Uterus (tissue), 4 donors: ENCODE results near the gene GNB5. TPM values are rescaled to one million over a fixed set of nuclear protein-coding genes. Genes with fewer than 3 reads are reported as not detected.

Experiments
- DNase-seq, 2 donors: peaks; one replicate each; pipeline ENCODE4 v3.0.0-alpha.2; 2019 to 2020
- H3K27ac ChIP-seq, 2 donors: fragments of 200-600 bp; sonication (generic); 1 replicate in 1 of 2; 2 replicates in 1 of 2; pipeline ENCODE4 v1.5.1; 2016 to 2018
- H3K27me3 ChIP-seq, 2 donors: fragments of 200-600 bp; sonication (generic); one replicate each; pipeline ENCODE4 v1.5.1; 2018 to 2019; ENCODE audit warnings: control low read depth in 1 of 2
- H3K36me3 ChIP-seq, 2 donors: fragments of 200-600 bp; sonication (generic); one replicate each; pipeline ENCODE4 v1.5.1; 2019; ENCODE audit warnings: control low read depth in 1 of 2
- H3K4me1 ChIP-seq, 2 donors: fragments of 200-600 bp; sonication (generic); one replicate each; pipeline ENCODE4 v1.5.1; 2018 to 2019; ENCODE audit warnings: control low read depth in 1 of 2
- H3K4me3 ChIP-seq, 2 donors: fragments of 200-600 bp; sonication (generic); 1 replicate in 1 of 2; 2 replicates in 1 of 2; pipeline ENCODE4 v1.5.1; 2018 to 2019; ENCODE audit warnings: mild to moderate bottlenecking in 1 of 2
- H3K9me3 ChIP-seq, 2 donors: fragments of 200-600 bp; sonication (generic); one replicate each; pipeline ENCODE4 v1.5.1; 2019; ENCODE audit warnings: control low read depth in 1 of 2
- POLR2A ChIP-seq, 2 donors: fragments of 450-650 bp; IDR thresholded peaks; one replicate each; pipeline ENCODE4 v1.6.1; 2016; ENCODE audit warnings: antibody characterized with exemption in 2 of 2, mild to moderate bottlenecking in 1 of 2, moderate library complexity in 1 of 2
- intact Hi-C: fragments of 100-400 bp; cut with DNase I; formaldehyde crosslinking; loops from one replicate; pipeline ENCODE4 v1.15.1; 2023; ENCODE audit warnings: low total_unique reads
- total RNA-seq, 4 donors: library from RNA; depleted of rRNA in 3 of 4; stranded (reverse); fragments of >200 nt in 3 of 4; gene quantifications; one replicate each; pipeline versions ENCODE4 v1.1.0 to v1.2.4, GENCODE V29; 2014 to 2023
- TF ChIP-seq, protein P1 (sequence below), 4 experiments: fragments of 200-600 bp in 2 of 4; fragments of 450-650 bp in 2 of 4; sonication (generic) in 2 of 4; IDR thresholded peaks; one replicate each; pipeline ENCODE4 v1.5.1; 2016 to 2019; ENCODE audit warnings: antibody characterized with exemption in 4 of 4, mild to moderate bottlenecking in 2 of 4, moderate library complexity in 1 of 4
- donor health status: DM: yes; HTN: yes; CAD: no.

The GNB5 gene
- total RNA-seq, 4 donors from 2014 or later: 28.4 to 73.8 (median 48.8) TPM

DNA sequence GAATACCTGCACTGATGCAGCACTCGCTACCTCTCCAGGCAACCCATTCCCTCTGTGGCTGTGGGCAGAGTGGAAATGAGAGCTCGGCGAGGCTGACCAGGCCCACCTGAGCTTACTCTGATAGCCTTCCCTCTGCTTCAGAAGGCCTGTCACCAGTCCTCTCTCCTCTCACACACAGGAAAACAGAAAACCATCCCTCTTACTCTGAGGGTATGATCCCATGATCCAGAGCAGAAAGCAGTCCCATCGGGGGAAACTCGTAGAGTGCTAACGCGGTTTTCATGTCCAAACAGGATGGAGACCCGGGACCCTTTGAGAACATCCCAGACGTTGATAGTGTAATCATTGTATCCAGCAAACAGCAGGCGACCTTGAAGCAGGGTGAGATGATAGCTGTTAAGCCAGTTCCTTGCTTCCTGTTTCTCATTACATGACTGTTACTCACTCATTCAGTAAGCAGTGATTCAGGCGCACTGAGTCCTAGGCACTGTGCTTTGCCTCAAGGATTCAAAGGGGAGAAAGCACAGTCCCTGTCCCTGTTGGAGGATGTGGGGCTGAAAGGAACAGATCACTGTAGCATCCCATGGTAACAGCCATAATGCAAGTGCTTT is 66.8 kb downstream of the GNB5 start:
- Histone ChIP-seq H3K27ac (no peak overlapping the region), H3K36me3 (no peaks in the 10 kb centered on the region), H3K27me3 (no peaks in the 10 kb centered on the region), H3K9me3 (no peaks in the 10 kb centered on the region), H3K4me1 (no peaks in the 10 kb centered on the region), H3K4me3 (no peak overlapping the region)
- DNase-seq: no peak
- intact Hi-C loops: no loop called here
- TF ChIP-seq, protein P1, sequence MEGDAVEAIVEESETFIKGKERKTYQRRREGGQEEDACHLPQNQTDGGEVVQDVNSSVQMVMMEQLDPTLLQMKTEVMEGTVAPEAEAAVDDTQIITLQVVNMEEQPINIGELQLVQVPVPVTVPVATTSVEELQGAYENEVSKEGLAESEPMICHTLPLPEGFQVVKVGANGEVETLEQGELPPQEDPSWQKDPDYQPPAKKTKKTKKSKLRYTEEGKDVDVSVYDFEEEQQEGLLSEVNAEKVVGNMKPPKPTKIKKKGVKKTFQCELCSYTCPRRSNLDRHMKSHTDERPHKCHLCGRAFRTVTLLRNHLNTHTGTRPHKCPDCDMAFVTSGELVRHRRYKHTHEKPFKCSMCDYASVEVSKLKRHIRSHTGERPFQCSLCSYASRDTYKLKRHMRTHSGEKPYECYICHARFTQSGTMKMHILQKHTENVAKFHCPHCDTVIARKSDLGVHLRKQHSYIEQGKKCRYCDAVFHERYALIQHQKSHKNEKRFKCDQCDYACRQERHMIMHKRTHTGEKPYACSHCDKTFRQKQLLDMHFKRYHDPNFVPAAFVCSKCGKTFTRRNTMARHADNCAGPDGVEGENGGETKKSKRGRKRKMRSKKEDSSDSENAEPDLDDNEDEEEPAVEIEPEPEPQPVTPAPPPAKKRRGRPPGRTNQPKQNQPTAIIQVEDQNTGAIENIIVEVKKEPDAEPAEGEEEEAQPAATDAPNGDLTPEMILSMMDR (IDR thresholded peaks at IDR 0.05): no peak
- no peak for TF ChIP-seq POLR2A (IDR thresholded peaks at IDR 0.05)

DNA sequence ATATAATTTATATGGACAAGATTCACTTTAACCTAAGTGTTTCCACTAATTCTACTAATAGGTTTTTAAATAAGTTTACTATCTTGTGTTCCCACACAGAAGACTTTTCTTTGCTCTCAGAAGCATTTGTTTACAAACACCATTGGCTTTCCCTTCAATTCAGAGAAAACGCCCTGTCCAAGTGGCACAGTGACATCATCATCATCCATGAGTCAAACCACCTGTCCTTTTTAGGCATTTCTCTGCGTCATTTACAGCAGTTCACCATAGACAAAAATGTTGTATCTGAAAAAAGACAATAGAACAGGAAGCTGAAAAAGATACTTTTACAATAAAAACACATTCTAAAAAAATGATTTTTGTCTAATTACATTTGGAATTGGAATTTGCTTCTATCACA is 69.3 kb downstream of the GNB5 start:
- H3K36me3 ChIP-seq: no peaks in the 10 kb centered on the region
- no peak for DNase-seq
- H3K27me3 ChIP-seq: no peaks in the 10 kb centered on the region
- no peak overlapping the region for H3K27ac ChIP-seq
- H3K4me1 ChIP-seq: no peaks in the 10 kb centered on the region
- TF ChIP-seq POLR2A (IDR thresholded peaks at IDR 0.05): no peak
- TF ChIP-seq, protein P1 (IDR thresholded peaks at IDR 0.05): no peak
- intact Hi-C loops: no loop called here
- no peaks in the 10 kb centered on the region for H3K9me3 ChIP-seq
- no peak overlapping the region for H3K4me3 ChIP-seq

DNA sequence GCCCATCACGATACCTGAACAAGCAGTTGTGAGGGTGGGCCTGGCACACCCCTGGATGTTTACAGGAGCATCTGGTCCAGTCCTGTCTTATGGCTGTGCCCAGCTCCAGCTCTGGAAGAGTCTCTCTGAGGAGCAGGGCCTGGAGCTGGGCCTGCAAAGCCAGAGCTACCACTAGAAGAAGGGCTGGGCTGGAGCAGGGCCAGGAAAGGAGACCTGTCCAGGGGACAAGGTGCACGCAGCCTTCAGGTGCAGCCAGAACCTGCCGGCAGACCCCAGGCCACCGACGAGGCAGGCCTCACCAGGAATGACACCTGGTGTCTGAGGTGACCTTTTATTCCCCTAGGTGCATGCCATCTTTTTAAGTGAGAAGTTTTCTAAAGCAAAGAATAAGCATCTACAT is 70.2 kb downstream of the GNB5 start:
- no peak for TF ChIP-seq POLR2A (IDR thresholded peaks at IDR 0.05)
- TF ChIP-seq, protein P1 (IDR thresholded peaks at IDR 0.05): no peak
- intact Hi-C loops: no loop called here
- Histone ChIP-seq H3K27ac (no peak overlapping the region), H3K36me3 (no peaks in the 10 kb centered on the region), H3K9me3 (no peaks in the 10 kb centered on the region), H3K27me3 (no peaks in the 10 kb centered on the region), H3K4me3 (no peak overlapping the region), H3K4me1 (no peaks in the 10 kb centered on the region)
- DNase-seq: no peak

DNA sequence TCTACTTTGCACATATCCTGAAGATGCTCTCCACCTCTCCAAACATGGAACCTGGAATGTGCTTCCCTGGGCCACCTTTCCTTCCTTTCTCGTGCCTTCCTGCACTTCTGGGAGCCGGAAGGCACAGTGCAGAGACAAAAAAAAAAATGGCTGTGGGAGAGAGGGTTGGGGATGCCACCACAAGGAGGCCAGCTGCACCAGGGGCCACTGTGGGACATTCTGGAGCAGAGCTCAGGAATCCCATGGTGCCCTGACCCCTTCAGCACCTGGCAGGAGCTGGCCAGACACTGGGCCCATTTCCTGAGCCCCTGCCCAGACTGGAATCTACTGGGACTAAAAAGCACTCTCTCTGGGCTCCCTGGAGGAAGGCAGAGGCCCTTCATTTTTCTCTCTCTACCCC is 70.7 kb downstream of the GNB5 start:
- TF ChIP-seq, protein P1 (IDR thresholded peaks at IDR 0.05): no peak
- TF ChIP-seq POLR2A (IDR thresholded peaks at IDR 0.05): no peak
- Histone ChIP-seq H3K27me3 (no peaks in the 10 kb centered on the region), H3K4me1 (no peaks in the 10 kb centered on the region), H3K27ac (no peak overlapping the region), H3K4me3 (no peak overlapping the region), H3K9me3 (no peaks in the 10 kb centered on the region), H3K36me3 (no peaks in the 10 kb centered on the region)
- DNase-seq: no peak
- intact Hi-C loops: no loop called here

DNA sequence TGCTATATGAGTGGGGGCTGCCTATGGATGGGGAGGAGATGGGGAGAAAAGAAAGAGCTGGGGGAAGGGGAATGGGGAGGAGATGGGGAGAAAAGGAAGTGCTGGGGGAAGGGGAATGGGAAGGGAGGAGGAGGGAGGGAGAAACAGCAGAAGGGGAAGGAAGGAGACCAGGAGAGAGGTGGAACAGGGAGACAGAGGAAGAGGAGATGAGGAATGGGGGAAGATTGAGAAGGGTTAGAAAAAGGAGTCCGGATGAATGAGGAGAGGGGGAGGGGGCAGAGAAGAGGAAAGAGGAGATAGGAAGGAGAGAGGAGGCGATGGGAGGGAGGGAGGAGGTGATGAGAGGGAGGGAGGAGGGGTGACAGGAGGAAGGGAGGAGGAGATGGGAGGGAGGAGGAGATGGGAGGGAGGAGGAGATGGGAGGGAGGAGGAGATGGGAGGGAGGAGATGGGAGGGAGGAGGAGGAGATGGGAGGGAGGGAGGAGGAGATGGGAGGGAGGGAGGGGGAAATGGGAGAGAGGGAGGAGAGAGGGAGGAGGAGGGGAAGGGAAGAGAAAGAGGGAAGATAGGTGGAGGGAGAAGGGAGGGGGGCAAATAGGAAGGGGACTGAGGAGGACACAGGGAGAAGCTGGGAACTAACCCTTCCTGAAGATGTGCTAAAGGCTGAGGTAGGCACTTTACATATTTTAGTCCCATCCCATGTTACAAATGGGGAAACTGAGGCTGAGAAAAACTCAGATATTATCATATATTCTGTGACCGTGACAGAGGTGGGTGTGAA is 72.0 kb downstream of the GNB5 start:
- no peak overlapping the region for H3K4me3 ChIP-seq
- no peak for TF ChIP-seq POLR2A (IDR thresholded peaks at IDR 0.05)
- TF ChIP-seq, protein P1 (IDR thresholded peaks at IDR 0.05): no peak
- no peaks in the 10 kb centered on the region for H3K4me1 ChIP-seq
- no peaks in the 10 kb centered on the region for H3K27me3 ChIP-seq
- no peaks in the 10 kb centered on the region for H3K36me3 ChIP-seq
- no peak overlapping the region for H3K27ac ChIP-seq
- no peaks in the 10 kb centered on the region for H3K9me3 ChIP-seq
- no peak for DNase-seq
- intact Hi-C loops: no loop called here
